Stimulated activated CD4-positive, alpha-beta T cell treated with anti-CD3 and anti-CD28 coated beads, Interleukin-15, amount 100 ng/mL, for 1 hour (primary cell): ENCODE data around the gene TSC2.
"Not testable (repeated sequence)": the region's sequence is repeated elsewhere in the genome, so short reads cannot be mapped to it uniquely, and the experiment has no call there.

Experiments used
- DNase-seq, 2 donors: peaks; one replicate each; pipeline ENCODE4 v3.0.0-alpha.2; 2020; ENCODE audit warnings: low read depth in 1 of 2, low spot score in 1 of 2

Gene TSC2

GRCh38 chr16:2030036-2030435 is 17.7 kb upstream of the TSC2 start:
- DNase-seq, result no peak

- no peak for DNase-seq
Observed at GRCh38 chr16:2031081-2031577, 16.7 kb upstream of the TSC2 start.

- DNase-seq, result no peak
Observed at GRCh38 chr16:2032285-2033056, 15.3 kb upstream of the TSC2 start.

GRCh38 chr16:2033057-2033908 is 14.5 kb upstream of the TSC2 start:
- no peak for DNase-seq

DNA sequence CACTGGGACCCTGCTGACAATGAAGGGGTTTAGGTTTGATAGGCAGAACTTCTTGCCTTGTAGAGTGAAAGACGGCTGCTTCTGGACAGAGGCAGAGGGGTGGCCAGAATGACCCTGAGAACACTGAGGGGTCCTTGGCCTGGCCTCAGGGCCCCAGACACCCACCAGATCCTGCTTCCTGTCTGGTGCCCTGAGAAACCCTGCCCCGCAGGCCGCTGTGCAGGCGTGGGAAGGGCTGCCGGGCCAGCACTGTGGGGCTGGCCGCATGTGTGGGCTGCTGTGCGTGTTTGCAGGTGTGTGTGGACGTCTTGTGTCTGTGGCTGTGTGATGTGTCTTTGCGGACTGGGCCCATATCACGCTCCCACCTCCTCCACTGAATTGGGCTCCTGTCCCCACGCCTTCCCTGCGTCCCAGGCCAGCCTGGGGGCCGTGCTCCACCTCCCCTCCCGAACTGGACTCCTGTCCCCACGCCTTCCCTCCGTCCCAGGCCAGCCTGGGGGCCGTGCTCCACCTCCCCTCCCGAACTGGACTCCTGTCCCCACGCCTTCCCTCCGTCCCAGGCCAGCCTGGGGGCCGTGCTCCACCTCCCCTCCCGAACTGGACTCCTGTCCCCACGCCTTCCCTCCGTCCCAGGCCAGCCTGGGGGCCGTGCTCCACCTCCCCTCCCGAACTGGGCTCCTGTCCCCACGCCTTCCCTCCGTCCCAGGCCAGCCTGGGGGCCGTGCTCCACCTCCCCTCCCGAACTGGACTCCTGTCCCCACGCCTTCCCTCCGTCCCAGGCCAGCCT is 13.7 kb upstream of the TSC2 start:
- DNase-seq, result not testable (repeated sequence)

- no peak for DNase-seq
Observed at GRCh38 chr16:2034696-2035430, 12.9 kb upstream of the TSC2 start.

DNA sequence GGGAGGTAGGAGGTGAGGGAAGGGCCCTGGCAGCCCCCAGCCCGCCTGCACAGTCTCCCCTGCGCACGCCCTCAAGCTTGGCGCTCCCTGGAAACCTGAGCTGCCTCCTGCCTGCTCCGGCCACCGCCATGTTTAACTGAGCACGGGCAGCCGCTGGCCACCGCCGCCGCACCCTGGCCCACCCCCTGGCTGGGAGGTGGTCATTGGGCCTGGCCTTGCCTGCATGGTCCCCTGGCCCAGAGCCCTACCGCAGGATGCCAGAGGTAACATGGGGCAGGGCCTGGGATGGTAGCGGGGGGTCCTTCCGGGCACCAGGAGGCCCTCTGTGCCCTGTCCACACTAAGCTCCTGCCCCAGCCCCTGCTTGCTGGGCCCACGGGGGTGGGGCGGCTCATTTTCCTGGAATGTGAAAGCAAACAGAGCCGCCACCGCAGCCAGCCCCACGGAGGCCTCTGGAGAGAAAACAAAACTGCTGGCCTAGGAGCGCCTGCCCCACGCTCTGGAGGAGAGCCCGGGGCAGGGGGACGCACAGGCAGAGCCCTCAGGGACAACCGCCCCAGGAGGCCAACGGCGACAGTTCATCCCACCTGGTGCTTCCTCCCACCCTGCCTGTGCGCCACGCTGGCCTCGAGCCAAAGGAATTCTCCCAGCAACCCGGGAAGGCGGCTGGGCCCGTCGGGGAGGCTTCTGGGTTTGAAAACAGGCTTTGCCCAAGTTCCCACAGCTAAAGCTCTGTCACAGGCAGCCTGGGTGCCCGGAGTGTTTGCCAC is 12.2 kb upstream of the TSC2 start:
- DNase-seq, result no peak

DNA sequence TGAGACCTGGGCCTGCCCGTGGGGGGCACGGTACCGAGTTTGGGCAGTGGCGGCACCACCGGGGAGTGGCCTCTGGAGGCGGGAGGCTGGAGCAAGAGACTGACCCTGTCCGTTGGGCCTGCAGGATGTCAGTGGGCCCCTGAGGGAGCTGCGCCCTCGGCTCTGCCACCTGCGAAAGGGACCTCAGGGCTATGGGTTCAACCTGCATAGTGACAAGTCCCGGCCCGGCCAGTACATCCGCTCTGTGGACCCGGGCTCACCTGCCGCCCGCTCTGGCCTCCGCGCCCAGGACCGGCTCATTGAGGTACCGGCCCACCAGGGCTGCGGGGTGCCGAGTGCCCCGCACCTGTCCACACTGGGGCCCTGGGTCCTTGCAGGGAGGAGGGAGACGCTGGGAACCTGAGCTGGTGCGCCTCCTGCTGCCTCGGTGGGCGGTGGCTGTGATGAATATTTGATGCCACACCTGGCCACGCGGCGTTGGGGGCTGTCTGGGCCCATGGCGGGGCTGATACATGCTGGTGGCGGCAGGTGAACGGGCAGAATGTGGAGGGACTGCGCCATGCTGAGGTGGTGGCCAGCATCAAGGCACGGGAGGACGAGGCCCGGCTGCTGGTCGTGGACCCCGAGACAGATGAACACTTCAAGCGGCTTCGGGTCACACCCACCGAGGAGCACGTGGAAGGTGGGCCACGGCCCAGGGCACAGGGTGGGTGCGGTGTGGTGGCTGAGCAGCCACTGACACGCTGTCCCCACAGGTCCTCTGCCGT is 11.4 kb upstream of the TSC2 start:
- no peak for DNase-seq

DNA sequence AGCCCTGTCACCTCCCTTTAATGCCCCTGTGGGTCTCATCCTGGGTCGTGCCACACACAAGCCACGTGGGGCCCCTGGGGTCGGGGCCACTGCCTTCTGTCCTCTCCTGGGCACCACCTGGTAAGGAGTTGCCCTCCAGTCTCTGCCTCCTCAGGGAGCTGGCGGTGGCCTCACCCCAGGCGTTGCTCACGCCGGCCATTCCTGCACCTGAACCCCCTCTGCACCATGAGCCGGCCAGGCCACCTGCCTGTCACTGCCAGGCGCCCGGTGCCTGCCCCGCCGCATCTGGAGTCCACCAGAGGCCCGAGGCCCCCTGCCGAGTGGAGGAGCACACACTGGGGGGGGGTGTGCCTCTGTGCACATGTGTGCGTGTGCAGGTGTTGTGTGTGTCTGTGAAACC is 10.7 kb upstream of the TSC2 start:
- no peak for DNase-seq

GRCh38 chr16:2037647-2038381 is 10.0 kb upstream of the TSC2 start:
- DNase-seq, result no peak

DNA sequence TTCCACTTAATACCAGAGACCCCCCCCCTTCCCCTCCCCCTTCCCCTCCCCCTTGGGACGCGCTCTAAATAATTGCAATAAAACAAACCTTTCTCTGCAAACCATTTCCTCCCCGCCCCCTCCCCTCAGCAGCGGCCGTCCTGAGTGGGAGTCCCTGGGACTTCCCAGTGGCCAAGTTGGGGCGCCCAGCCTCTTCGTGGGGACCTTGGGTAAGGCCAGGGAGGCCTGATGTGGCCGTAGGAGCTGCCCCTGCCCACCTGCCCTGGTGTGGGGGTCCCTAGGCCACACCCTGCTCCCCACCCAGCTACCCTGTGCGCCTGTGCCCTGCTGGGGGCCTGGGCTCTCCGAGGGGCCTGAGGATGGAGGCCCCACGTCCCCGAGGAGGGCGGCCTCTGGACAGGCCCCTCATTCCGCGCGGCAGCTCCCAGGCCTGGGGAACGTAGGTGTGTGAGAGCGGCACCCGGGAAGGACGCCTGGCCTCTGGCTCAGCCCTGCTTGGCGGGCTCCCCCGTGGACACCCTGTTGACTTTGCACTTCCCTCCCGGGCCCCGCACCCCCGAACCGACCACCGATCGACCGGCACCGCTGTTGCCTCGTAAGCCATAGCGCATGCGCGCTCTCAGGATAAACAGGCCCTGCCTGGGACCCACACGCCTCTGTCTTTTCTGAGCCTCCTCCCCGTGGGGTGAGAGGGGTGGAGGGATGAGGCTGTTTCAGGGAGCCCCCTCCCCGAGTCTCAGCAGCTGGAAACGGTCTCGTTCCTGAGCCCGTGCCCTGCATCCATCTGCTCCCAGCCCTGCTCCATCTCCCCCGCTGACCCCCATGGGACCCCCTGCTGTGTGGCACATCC is 9.2 kb upstream of the TSC2 start:
- no peak for DNase-seq

- no peak for DNase-seq
Observed at GRCh38 chr16:2039274-2040031, 8.3 kb upstream of the TSC2 start.

- no peak for DNase-seq
Observed at GRCh38 chr16:2040041-2040786, 7.6 kb upstream of the TSC2 start.

DNA sequence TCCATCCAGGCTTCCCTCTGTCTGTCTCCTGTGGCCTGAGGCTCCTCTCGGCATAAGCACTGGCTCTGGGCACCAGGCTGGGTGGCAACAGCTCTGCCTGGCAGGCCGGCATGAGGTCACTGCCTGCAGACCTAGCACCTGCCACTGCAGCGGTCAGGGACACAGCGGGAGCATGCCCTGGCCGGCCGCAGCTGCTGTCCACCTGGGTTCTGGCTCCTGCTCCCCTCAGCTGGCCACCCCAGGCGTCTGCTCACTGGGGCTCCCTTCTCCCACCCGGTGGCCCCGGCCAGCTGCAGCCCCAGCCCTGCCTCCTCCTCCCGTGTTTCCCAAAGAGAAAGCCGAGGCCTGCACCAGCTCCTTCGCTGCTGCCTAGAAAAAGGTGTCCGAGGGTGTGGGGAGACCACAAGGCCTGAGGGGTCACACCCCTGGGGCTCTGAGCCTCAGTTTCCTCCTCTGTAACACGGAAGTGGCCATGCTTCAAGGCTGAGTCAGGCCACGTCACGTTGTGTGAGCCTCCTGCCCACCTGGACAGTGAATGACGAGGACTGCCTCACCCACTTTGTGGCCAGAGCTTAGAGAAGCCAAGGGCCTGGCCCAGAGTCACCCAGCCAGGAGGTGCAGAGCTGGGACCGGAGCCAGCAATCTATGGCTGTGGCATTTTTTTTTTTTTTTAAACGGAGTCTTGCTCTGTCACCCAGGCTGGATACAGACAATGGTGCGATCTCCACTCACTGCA is 6.8 kb upstream of the TSC2 start:
- no peak for DNase-seq

- no peak for DNase-seq
Observed at GRCh38 chr16:2042171-2042985, 5.4 kb upstream of the TSC2 start.
